Lower leg skin (tissue), 4 donors: ENCODE measurements around the gene BOK. TPM values are rescaled to one million over a fixed set of nuclear protein-coding genes. Genes with fewer than 3 reads are reported as not detected.

Experiments used
- DNase-seq, 2 donors: peaks; one replicate each; pipeline ENCODE4 v3.0.0-alpha.2; 2019; ENCODE audit warnings: low spot score in 2 of 2
- H3K4me3 ChIP-seq: fragments of 200-600 bp; sonication (generic); 2 replicates; pipeline ENCODE4 v1.5.1; 2017; ENCODE audit warnings: mild to moderate bottlenecking, low read depth; ENCODE audit not compliant: poor library complexity, severe bottlenecking
- POLR2A ChIP-seq, 2 donors: fragments of 450-650 bp; IDR thresholded peaks; one replicate each; pipeline ENCODE4 v1.6.1; 2016 to 2017; ENCODE audit warnings: antibody characterized with exemption in 2 of 2, mild to moderate bottlenecking in 1 of 2, moderate library complexity in 1 of 2
- WGBS, 2 donors: methylation state at CpG; one replicate each; pipeline ENCODE4 v1.1.5; 2018; 5-methylcytosine and 5-hydroxymethylcytosine counted together
- intact Hi-C: fragments of 100-400 bp; cut with DNase I; formaldehyde crosslinking; loops from one replicate; pipeline ENCODE4 v1.15.0; 2023; ENCODE audit warnings: low total_unique reads
- total RNA-seq, 4 donors: library from RNA; depleted of rRNA; stranded (reverse); fragments of >200 nt; gene quantifications; one replicate each; pipeline ENCODE4 v1.1.0, GENCODE V29; 2016
- TF ChIP-seq, protein P1 (sequence below), 3 donors: fragments of 450-650 bp; IDR thresholded peaks; one replicate each; pipeline ENCODE4 v1.5.1; 2016; ENCODE audit warnings: antibody characterized with exemption in 3 of 3, mild to moderate bottlenecking in 3 of 3, moderate library complexity in 2 of 3

BOK gene
- total RNA-seq, 4 donors from 2014 or later: 44.2 to 59.9 (median 54.7) TPM

DNA sequence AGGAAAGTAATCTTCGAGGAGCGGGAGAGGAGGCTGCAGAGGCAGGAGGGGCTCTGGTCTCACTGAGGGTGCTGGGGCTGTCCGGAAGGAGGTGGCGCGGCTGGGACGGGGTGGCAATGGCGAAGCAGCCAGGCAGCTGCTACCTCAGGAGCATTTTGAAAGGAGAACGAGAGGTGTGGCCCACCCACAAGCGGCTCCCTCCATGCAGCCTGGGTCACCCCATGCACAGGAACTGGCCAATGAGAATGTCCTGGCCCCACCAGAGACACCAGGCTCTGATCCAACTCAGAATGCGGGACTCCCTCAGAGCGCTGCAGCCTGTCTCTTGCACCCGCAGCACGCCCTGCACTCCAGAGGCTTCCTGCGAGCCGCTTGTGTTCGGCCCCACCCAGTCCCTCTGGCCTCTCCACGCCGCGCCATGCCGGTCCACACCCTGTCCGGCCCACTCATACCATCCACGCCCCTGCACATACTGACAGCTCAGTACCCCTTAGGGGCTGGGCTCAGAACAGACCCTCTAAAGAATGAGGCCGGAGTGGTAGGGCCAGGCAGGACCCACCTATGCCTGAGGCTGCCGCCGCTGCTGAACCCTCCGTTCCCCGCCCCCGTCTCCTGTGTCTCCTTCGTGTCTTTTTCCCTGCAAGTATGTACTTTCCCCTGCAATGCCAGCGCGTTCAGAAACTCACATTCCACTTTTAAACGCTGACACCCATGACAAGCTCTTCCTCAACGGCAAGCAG is 6.4 kb upstream of the BOK start:
- intact Hi-C loops: no loop called here
- H3K4me3 ChIP-seq: no peak overlapping the region
- TF ChIP-seq, protein P1, sequence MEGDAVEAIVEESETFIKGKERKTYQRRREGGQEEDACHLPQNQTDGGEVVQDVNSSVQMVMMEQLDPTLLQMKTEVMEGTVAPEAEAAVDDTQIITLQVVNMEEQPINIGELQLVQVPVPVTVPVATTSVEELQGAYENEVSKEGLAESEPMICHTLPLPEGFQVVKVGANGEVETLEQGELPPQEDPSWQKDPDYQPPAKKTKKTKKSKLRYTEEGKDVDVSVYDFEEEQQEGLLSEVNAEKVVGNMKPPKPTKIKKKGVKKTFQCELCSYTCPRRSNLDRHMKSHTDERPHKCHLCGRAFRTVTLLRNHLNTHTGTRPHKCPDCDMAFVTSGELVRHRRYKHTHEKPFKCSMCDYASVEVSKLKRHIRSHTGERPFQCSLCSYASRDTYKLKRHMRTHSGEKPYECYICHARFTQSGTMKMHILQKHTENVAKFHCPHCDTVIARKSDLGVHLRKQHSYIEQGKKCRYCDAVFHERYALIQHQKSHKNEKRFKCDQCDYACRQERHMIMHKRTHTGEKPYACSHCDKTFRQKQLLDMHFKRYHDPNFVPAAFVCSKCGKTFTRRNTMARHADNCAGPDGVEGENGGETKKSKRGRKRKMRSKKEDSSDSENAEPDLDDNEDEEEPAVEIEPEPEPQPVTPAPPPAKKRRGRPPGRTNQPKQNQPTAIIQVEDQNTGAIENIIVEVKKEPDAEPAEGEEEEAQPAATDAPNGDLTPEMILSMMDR (IDR thresholded peaks at IDR 0.05): no peak
- no peak for TF ChIP-seq POLR2A (IDR thresholded peaks at IDR 0.05)
- no peak for DNase-seq
- 34 to 47% methylated on average over 33 of the region's 33 CpGs for WGBS, 2 donors

DNA sequence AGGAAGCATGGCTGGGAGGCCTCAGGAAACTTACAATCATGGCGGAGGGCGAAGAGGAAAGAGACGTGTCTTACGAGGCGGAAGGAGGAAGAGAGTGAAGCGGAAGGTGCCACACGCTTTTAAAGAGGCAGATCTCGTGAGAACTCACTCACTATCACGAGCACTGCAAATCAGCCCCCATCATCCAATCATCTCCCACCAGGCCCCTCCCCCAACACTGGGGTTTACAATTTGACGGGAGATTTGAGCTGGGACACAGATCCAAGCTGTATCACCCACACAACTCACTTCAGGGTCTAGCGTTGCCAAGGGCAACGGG is 5.1 kb upstream of the BOK start:
- TF ChIP-seq POLR2A (IDR thresholded peaks at IDR 0.05): no peak
- TF ChIP-seq, protein P1 (IDR thresholded peaks at IDR 0.05): no peak
- H3K4me3 ChIP-seq: no peak overlapping the region
- WGBS, 2 donors: 90 to 92% methylated on average over 12 of the region's 12 CpGs
- no peak for DNase-seq
- intact Hi-C loops: no loop called here

DNA sequence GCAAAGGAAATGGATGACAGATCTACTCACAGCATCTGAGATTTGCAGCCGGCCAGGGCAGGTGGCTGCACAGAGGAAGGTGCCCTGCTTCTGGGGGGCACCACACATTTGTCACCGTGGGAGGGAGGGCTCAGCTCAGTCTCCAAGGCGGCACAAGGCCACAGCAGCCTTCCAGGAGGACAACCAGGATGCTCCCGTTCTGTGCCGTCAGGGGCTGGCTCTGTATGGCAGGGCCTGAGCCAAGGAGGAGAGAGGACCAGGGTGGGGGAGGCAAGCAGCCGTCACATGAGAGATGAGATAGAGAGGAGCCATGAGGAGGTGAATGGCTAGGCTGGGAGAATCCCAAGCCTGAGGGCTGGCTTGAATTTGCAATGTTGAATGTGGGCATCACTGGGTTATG is 4.6 kb upstream of the BOK start:
- no peak overlapping the region for H3K4me3 ChIP-seq
- intact Hi-C loops: no loop called here
- no peak for DNase-seq
- no peak for TF ChIP-seq POLR2A (IDR thresholded peaks at IDR 0.05)
- TF ChIP-seq, protein P1 (IDR thresholded peaks at IDR 0.05): no peak
- 63 to 74% methylated on average over 5 to 6 of the region's 6 CpGs for WGBS, 2 donors

DNA sequence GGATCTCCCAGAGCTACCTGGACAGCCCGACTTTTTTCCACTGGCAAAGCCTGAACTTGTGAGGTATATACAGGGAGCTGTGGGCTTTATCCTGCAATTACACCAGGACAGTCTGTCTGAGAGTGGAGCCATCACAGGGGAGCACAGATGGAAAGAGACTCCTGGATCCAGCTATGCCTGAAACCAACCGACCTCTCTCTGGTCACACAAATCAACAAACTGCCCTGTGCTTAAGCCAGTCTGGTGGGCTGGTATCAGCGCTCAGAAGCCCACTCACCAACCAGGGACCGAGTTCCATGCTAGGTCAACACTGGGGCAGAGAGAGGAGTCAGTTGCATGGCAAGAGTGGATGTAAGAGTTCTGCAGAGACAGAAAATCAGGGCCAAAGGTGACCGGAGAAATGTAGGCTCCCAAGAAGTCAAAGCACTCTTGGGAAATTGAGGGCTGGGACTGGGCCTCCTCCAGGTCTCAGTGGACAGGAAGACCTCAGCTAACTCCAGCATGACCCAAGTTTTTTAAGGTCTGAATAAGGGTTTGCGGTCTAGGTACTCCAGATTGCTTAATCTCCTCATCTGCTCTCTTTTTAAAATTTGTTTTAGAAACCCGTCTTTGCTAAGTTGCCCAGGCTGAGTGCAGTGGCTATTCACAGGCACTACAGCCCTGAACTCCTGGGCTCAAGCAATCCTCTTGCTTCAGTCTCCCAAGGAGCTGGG is 3.8 kb upstream of the BOK start:
- WGBS, 2 donors: 85 to 87% methylated on average over 7 of the region's 7 CpGs
- DNase-seq: no peak
- no peak overlapping the region for H3K4me3 ChIP-seq
- TF ChIP-seq, protein P1 (IDR thresholded peaks at IDR 0.05): no peak
- no peak for TF ChIP-seq POLR2A (IDR thresholded peaks at IDR 0.05)
- intact Hi-C loops: no loop called here

DNA sequence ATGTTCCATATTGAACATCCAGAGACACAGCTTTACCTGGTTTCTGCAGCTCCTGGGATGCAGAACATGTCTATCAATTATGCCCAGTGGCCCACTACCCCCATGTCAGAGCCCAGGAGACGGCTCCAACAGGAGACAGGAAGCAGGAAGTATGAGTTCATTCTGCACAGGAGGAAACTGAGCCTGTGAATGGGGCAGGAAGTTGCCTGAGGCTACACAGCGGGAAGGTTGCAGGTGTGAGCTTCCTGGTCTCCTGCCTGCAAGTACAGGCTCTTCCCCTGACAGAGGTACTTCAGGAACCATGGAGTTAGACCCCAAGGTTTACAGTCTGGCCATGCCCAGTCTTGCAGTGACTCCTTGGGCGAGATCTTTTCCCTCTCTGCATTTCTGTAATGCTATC is 2.8 kb upstream of the BOK start:
- WGBS, 2 donors: 27 to 36% methylated on average over 3 of the region's 3 CpGs
- no peak for DNase-seq
- TF ChIP-seq, protein P1 (IDR thresholded peaks at IDR 0.05): no peak
- TF ChIP-seq POLR2A (IDR thresholded peaks at IDR 0.05): no peak
- intact Hi-C loops: no loop called here
- no peak overlapping the region for H3K4me3 ChIP-seq
